Keratinocyte (primary cell): ENCODE measurements around the gene NFYC.

Experiments used
- CTCF ChIP-seq, 3 experiments: IDR thresholded peaks in 1 of 3; conservative IDR thresholded peaks in 1 of 3; optimal IDR thresholded peaks in 1 of 3; 2 replicates in 2 of 3; 3 replicates in 1 of 3; pipeline versions ENCODE3 to v1.5.1; 2011; ENCODE audit warnings: low read length in 3 of 3, mild to moderate bottlenecking in 3 of 3, moderate library complexity in 2 of 3, control low read depth in 1 of 3, inconsistent platforms in 1 of 3; ENCODE audit not compliant: insufficient read depth in 2 of 3; ENCODE audit errors: extremely low read depth in 1 of 3
- EZH2 ChIP-seq: IDR thresholded peaks from one replicate; pipeline ENCODE4 v1.6.1; 2012; ENCODE audit warnings: inconsistent platforms, mild to moderate bottlenecking, low read length, moderate library complexity

GRCh38 chr1:40662151-40662550 lies 29.4 kb upstream of the NFYC start:
- TF ChIP-seq CTCF (optimal IDR thresholded peaks at IDR 0.05 in 1 of 3, IDR thresholded peaks at IDR 0.05 in 1 of 3, conservative IDR thresholded peaks at IDR 0.05 in 1 of 3; ENCODE audit: extremely low read depth in 1 of 3, insufficient read depth in 2 of 3, low read length in 3 of 3) (peak in 1 of 3 experiments; percentile 9), EZH2 (no peak)
